HEK293T (cell line): ENCODE measurements around the gene ANO7.

ENCODE experiments used
- CTCF ChIA-PET: fragments of 350-600 bp; formaldehyde crosslinking; extraction: SDS; loops from one replicate; lab custom pipeline; 2021; ENCODE audit warnings: antibody characterized with exemption, inconsistent platforms; lab: Yijun Ruan, JAX
- POLR2A ChIA-PET: fragments of 350-600 bp; formaldehyde crosslinking; extraction: SDS; loops from one replicate; lab custom pipeline; 2020; ENCODE audit warnings: antibody characterized with exemption, inconsistent platforms; lab: Yijun Ruan, JAX
- DNase-seq: peaks from one replicate; pipeline ENCODE4 v3.0.0; 2012; ENCODE audit warnings: mixed read lengths; ENCODE audit errors: extremely low spot score
- ARNT ChIP-seq: fragments of 450-650 bp; IDR thresholded peaks from 2 replicates; pipeline ENCODE4 v1.6.1; 2017; ENCODE audit warnings: mild to moderate bottlenecking
- BHLHE40 ChIP-seq: fragments of 450-650 bp; IDR thresholded peaks from 2 replicates; pipeline ENCODE4 v1.6.1; 2016; ENCODE audit warnings: mild to moderate bottlenecking, moderate library complexity, borderline replicate concordance
- CTBP1 ChIP-seq: fragments of 450-650 bp; IDR thresholded peaks from 2 replicates; pipeline ENCODE4 v1.6.1; 2016; ENCODE audit warnings: borderline replicate concordance
- ELF4 ChIP-seq: fragments of 450-650 bp; IDR thresholded peaks from 2 replicates; pipeline ENCODE4 v1.6.1; 2017; ENCODE audit warnings: antibody characterized with exemption
- FOXA1 ChIP-seq: fragments of 450-650 bp; IDR thresholded peaks from 2 replicates; pipeline ENCODE4 v1.6.1; 2016; ENCODE audit warnings: mild to moderate bottlenecking
- FOXK2 ChIP-seq: fragments of 450-650 bp; IDR thresholded peaks from 2 replicates; pipeline ENCODE4 v1.6.1; 2016; ENCODE audit warnings: mild to moderate bottlenecking
- FOXM1 ChIP-seq: fragments of 450-650 bp; IDR thresholded peaks from 2 replicates; pipeline ENCODE4 v1.6.1; 2017; ENCODE audit warnings: mild to moderate bottlenecking, borderline replicate concordance
- HDGF ChIP-seq: fragments of 450-650 bp; IDR thresholded peaks from 2 replicates; pipeline ENCODE4 v1.6.1; 2017; ENCODE audit warnings: antibody characterized with exemption, borderline replicate concordance
- L3MBTL2 ChIP-seq: fragments of 450-650 bp; conservative IDR thresholded peaks from 2 replicates; pipeline ENCODE4 v1.6.1; 2016; ENCODE audit warnings: mild to moderate bottlenecking
- LEF1 ChIP-seq: fragments of 450-650 bp; IDR thresholded peaks from 2 replicates; pipeline ENCODE4 v1.6.1; 2017; ENCODE audit warnings: mild to moderate bottlenecking, borderline replicate concordance
- NFRKB ChIP-seq: fragments of 450-650 bp; IDR thresholded peaks from 2 replicates; pipeline ENCODE4 v1.6.1; 2016; ENCODE audit warnings: mild to moderate bottlenecking, moderate library complexity
- PKNOX1 ChIP-seq: fragments of 450-650 bp; IDR thresholded peaks from 2 replicates; pipeline ENCODE4 v1.6.1; 2016
- SP1 ChIP-seq: fragments of 450-650 bp; IDR thresholded peaks from 2 replicates; pipeline ENCODE4 v1.6.1; 2017
- SUZ12 ChIP-seq: fragments of 450-650 bp; IDR thresholded peaks from 2 replicates; pipeline ENCODE4 v1.6.1; 2016; ENCODE audit warnings: mild to moderate bottlenecking
- TARDBP ChIP-seq: fragments of 450-650 bp; IDR thresholded peaks from 2 replicates; pipeline ENCODE4 v1.6.1; 2016
- ZNF384 ChIP-seq: fragments of 450-650 bp; IDR thresholded peaks from 2 replicates; pipeline ENCODE4 v1.6.1; 2016

ANO7 gene

GRCh38 chr2:241219030-241219382 lies 30.5 kb downstream of the ANO7 start:
- TF ChIP-seq ARNT = no peak
- no peak for TF ChIP-seq BHLHE40
- no peak for TF ChIP-seq HDGF
- no peak for TF ChIP-seq ELF4
- CTCF ChIA-PET = interaction anchor here (0.9 kb wide), 1 partner anchor 15 kb away, joined by 3 read pairs; no protein-coding TSS in a partner anchor
- POLR2A ChIA-PET = interaction anchor here (1.2 kb wide), 1 partner anchor 70 kb away, joined by 3 read pairs; the partner anchor contains the start of gene PASK
- DNase-seq = no peak

GRCh38 chr2:241219856-241220356 lies 31.4 kb downstream of the ANO7 start:
- CTCF ChIA-PET = no interaction called here
- DNase-seq = no peak
- POLR2A ChIA-PET = no interaction called here
- no peak for TF ChIP-seq L3MBTL2
- no peak for TF ChIP-seq CTBP1

- ChIA-PET CTCF (no interaction called here), POLR2A (no interaction called here)
- TF ChIP-seq BHLHE40 = no peak
- TF ChIP-seq SUZ12 = no peak
- TF ChIP-seq ZNF384 = no peak
- no peak for TF ChIP-seq FOXM1
- TF ChIP-seq ARNT = no peak
- TF ChIP-seq PKNOX1 = no peak
- TF ChIP-seq SP1 = no peak
- TF ChIP-seq FOXK2 = no peak
- no peak for TF ChIP-seq HDGF
- no peak for TF ChIP-seq TARDBP
- TF ChIP-seq ELF4 = no peak
- no peak for TF ChIP-seq CTBP1
- no peak for TF ChIP-seq NFRKB
- no peak for TF ChIP-seq L3MBTL2
- no peak for TF ChIP-seq LEF1
- TF ChIP-seq FOXA1 = no peak
- no peak for DNase-seq
Observed at GRCh38 chr2:241223211-241224017, 34.9 kb downstream of the ANO7 start.

GRCh38 chr2:241224018-241224850 lies 35.8 kb downstream of the ANO7 start:
- POLR2A ChIA-PET = no interaction called here
- no peak for TF ChIP-seq SUZ12
- no peak for TF ChIP-seq TARDBP
- no peak for DNase-seq
- CTCF ChIA-PET = no interaction called here

- TF ChIP-seq SUZ12 = no peak
- ChIA-PET CTCF (no interaction called here), POLR2A (no interaction called here)
Observed at GRCh38 chr2:241224851-241225438, 36.5 kb downstream of the ANO7 start.

GRCh38 chr2:241225545-241225944 lies 37.1 kb downstream of the ANO7 start:
- no peak for DNase-seq
- no peak for TF ChIP-seq NFRKB
- TF ChIP-seq FOXK2 = no peak
- TF ChIP-seq L3MBTL2 = no peak
- TF ChIP-seq CTBP1 = no peak
- no peak for TF ChIP-seq HDGF
- no peak for TF ChIP-seq PKNOX1
- TF ChIP-seq FOXA1 = no peak
- TF ChIP-seq ARNT = no peak
- TF ChIP-seq ZNF384 = no peak
- no peak for TF ChIP-seq SP1
- no peak for TF ChIP-seq LEF1
- no peak for TF ChIP-seq SUZ12
- no peak for TF ChIP-seq ELF4
- no peak for TF ChIP-seq TARDBP
- no peak for TF ChIP-seq FOXM1
- TF ChIP-seq BHLHE40 = no peak
- ChIA-PET CTCF (no interaction called here), POLR2A (no interaction called here)

More at GRCh38 chr2:241224851-241225438, 36.5 kb downstream of the ANO7 start:
- no peak for DNase-seq
